ENCODE data around the gene SLC49A4.

DNA sequence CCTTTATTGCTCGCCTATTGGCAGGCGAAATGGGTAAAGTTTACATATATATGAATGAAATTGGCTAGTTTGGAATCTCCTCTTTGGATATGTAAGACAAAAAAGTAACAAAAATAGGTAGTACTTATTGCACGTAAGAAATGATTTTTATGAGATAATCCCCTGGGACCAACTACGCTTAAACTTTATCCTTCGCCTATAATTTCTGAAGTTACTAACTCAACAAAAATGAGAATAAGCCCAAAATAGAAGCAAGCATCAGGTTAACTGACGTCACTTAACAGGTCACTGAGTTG lies 438 bp upstream of the SLC49A4 start:
- TF ChIP-seq, protein P1, sequence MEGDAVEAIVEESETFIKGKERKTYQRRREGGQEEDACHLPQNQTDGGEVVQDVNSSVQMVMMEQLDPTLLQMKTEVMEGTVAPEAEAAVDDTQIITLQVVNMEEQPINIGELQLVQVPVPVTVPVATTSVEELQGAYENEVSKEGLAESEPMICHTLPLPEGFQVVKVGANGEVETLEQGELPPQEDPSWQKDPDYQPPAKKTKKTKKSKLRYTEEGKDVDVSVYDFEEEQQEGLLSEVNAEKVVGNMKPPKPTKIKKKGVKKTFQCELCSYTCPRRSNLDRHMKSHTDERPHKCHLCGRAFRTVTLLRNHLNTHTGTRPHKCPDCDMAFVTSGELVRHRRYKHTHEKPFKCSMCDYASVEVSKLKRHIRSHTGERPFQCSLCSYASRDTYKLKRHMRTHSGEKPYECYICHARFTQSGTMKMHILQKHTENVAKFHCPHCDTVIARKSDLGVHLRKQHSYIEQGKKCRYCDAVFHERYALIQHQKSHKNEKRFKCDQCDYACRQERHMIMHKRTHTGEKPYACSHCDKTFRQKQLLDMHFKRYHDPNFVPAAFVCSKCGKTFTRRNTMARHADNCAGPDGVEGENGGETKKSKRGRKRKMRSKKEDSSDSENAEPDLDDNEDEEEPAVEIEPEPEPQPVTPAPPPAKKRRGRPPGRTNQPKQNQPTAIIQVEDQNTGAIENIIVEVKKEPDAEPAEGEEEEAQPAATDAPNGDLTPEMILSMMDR (IDR thresholded peaks at IDR 0.05) = no peak
- no peak for TF ChIP-seq POLR2A (IDR thresholded peaks at IDR 0.05)

Measured in testis (tissue), 2 donors.